Lower leg skin (tissue), 3 donors: ENCODE data around the gene IRF2BP1.

Source experiments
- CTCF ChIP-seq, 3 donors: fragments of 450-650 bp; IDR thresholded peaks; one replicate each; pipeline ENCODE4 v1.5.1; 2016; ENCODE audit warnings: antibody characterized with exemption in 3 of 3, mild to moderate bottlenecking in 3 of 3, moderate library complexity in 2 of 3
- POLR2A ChIP-seq, 2 donors: fragments of 450-650 bp; IDR thresholded peaks; one replicate each; pipeline ENCODE4 v1.6.1; 2016 to 2017; ENCODE audit warnings: antibody characterized with exemption in 2 of 2, mild to moderate bottlenecking in 1 of 2, moderate library complexity in 1 of 2

GRCh38 chr19:45842198-45842597 is 43.7 kb downstream of the IRF2BP1 start:
- TF ChIP-seq CTCF (IDR thresholded peaks at IDR 0.05) (no peak), POLR2A (IDR thresholded peaks at IDR 0.05) (no peak)
